ENCODE results near the gene ATF5. TPM values are rescaled to one million over a fixed set of nuclear protein-coding genes. Genes with fewer than 3 reads are reported as not detected.

Gene ATF5
- total and polyA plus RNA-seq, 2 of the 13 experiments (the other 11 are each of a cell fraction or from before 2014, with no cell fraction given), result 5.2 to 10.3 TPM

- no peak for TF ChIP-seq ZBTB40 (IDR thresholded peaks at IDR 0.05)
- no peak for TF ChIP-seq ZBTB40 (CRISPR knock-in tag; IDR thresholded peaks at IDR 0.05)
- no peak for TF ChIP-seq ZNF598 (CRISPR knock-in tag; IDR thresholded peaks at IDR 0.05; ENCODE audit: borderline replicate concordance)
- TF ChIP-seq ELF4 (CRISPR knock-in tag; IDR thresholded peaks at IDR 0.05; ENCODE audit: borderline replicate concordance), result no peak
- no peak for TF ChIP-seq ZNF879 (CRISPR knock-in tag; IDR thresholded peaks at IDR 0.05)
- TF ChIP-seq ZSCAN5A (CRISPR knock-in tag; IDR thresholded peaks at IDR 0.05; ENCODE audit: borderline replicate concordance), result no peak
- TF ChIP-seq CTCF (CRISPR knock-in tag; IDR thresholded peaks at IDR 0.05), result 0 out of 2 replicates have a peak, but pooled peaks have one; percentile 20
- no peak for TF ChIP-seq KLF13 (CRISPR knock-in tag; IDR thresholded peaks at IDR 0.05)
- no peak for TF ChIP-seq ZSCAN22 (CRISPR knock-in tag; IDR thresholded peaks at IDR 0.05)
- no peak for TF ChIP-seq RXRA (CRISPR knock-in tag; IDR thresholded peaks at IDR 0.05)
- no peak for TF ChIP-seq SALL2 (CRISPR knock-in tag; IDR thresholded peaks at IDR 0.05)
Measured at GRCh38 chr19:49916839-49917733, 11.9 kb upstream of the ATF5 start (continued).
